ENCODE measurements around the gene CACNA2D3. TPM values are rescaled to one million over a fixed set of nuclear protein-coding genes. Genes with fewer than 3 reads are reported as not detected.

Gene CACNA2D3
- polyA plus RNA-seq, 1 donor (not counting 4 experiments of a cell fraction or from before 2014, with no cell fraction given), result 0.08 TPM

DNA sequence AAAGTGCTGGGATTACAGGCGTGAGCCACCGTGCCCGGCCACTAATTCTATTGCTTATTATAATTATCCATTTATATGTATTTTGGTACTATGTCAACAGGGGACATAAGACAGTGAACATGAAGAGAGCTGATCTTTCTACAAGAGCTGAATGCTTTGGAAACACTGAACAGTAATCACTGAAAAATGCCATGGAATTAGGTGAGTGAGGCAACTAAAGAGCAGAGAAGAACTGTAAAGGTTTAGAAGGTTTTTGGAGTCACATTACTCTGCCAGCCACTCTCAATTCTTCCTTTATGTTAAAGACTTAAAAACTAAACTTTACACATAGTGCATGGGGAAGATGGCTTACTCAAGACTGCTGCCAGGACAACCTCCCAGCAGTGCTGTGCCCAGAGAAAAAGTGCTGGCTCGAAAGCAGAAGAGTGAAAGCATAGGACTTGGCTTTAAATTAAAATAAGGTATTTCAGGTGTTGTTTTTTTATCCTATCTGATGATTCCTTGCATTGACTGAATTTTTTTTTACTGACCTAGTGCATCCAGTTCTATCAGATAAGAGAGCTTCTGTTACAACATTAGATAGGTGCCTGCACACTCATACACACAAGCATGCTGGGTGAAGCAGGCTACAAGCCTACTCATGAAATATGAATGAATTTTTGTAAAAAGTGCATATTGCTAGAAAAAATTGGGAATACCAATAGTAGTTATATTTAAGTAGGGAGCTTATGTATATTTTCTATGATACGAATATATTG lies 28.7 kb upstream of the CACNA2D3 start:
- DNase-seq (ENCODE audit: low read depth, low spot score), result no peak
- Histone ChIP-seq H3K36me3 (ENCODE audit: control insufficient read depth in 2 of 2, extremely low read depth in 1 of 2, insufficient read depth in 2 of 2, low read length in 2 of 2) (no peaks in the 10 kb centered on the region), H3K9ac (ENCODE audit: control insufficient read depth, extremely low read depth, insufficient read depth, low read length) (no peak overlapping the region), H2AFZ (ENCODE audit: control insufficient read depth, low read length) (no peak overlapping the region), H4K20me1 (ENCODE audit: control insufficient read depth, extremely low read depth, insufficient read depth, low read length) (no peaks in the 10 kb centered on the region), H3K27ac (ENCODE audit: control insufficient read depth, insufficient read depth, low read length) (no peak overlapping the region), H3K27me3 (ENCODE audit: control insufficient read depth, extremely low read depth, insufficient read depth, low read length) (no peaks in the 10 kb centered on the region), H3K79me2 (ENCODE audit: control insufficient read depth, insufficient read depth, low read length) (no peaks in the 10 kb centered on the region), H3K4me2 (ENCODE audit: control insufficient read depth, extremely low read depth, insufficient read depth, low read depth, low read length) (no peak overlapping the region), H3K9me3 (ENCODE audit: control insufficient read depth, low read depth, low read length) (no peaks in the 10 kb centered on the region), H3K4me3 (ENCODE audit: control insufficient read depth in 2 of 3, extremely low read depth in 1 of 3, insufficient read depth in 2 of 3, low read depth in 1 of 3, low read length in 3 of 3) (no peak overlapping the region), H3K4me1 (ENCODE audit: control insufficient read depth, extremely low read depth, insufficient read depth, low read length) (no peaks in the 10 kb centered on the region), H3K9me1 (ENCODE audit: control insufficient read depth, extremely low read depth, insufficient read depth, low read length) (no peaks in the 10 kb centered on the region)
- TF ChIP-seq, protein P1, sequence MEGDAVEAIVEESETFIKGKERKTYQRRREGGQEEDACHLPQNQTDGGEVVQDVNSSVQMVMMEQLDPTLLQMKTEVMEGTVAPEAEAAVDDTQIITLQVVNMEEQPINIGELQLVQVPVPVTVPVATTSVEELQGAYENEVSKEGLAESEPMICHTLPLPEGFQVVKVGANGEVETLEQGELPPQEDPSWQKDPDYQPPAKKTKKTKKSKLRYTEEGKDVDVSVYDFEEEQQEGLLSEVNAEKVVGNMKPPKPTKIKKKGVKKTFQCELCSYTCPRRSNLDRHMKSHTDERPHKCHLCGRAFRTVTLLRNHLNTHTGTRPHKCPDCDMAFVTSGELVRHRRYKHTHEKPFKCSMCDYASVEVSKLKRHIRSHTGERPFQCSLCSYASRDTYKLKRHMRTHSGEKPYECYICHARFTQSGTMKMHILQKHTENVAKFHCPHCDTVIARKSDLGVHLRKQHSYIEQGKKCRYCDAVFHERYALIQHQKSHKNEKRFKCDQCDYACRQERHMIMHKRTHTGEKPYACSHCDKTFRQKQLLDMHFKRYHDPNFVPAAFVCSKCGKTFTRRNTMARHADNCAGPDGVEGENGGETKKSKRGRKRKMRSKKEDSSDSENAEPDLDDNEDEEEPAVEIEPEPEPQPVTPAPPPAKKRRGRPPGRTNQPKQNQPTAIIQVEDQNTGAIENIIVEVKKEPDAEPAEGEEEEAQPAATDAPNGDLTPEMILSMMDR (optimal IDR thresholded peaks at IDR 0.05 in 1 of 3, IDR thresholded peaks at IDR 0.05 in 1 of 3, conservative IDR thresholded peaks at IDR 0.05 in 1 of 3; ENCODE audit: extremely low read depth in 1 of 3, insufficient read depth in 2 of 3, low read length in 3 of 3), result no peak
- TF ChIP-seq EZH2 (IDR thresholded peaks at IDR 0.05; ENCODE audit: low read length), result no peak
- no peak for FAIRE-seq
- dilution Hi-C loops (cut with MboI; ENCODE audit: extremely low pct_ligation_motif_present, low sequenced_read_pairs), result no loop called here

GRCh38 chr3:54094926-54095325 lies 27.4 kb upstream of the CACNA2D3 start:
- H3K36me3 ChIP-seq (ENCODE audit: control insufficient read depth in 2 of 2, extremely low read depth in 1 of 2, insufficient read depth in 2 of 2, low read length in 2 of 2), result no peaks in the 10 kb centered on the region
- TF ChIP-seq, protein P1 (optimal IDR thresholded peaks at IDR 0.05 in 1 of 3, IDR thresholded peaks at IDR 0.05 in 1 of 3, conservative IDR thresholded peaks at IDR 0.05 in 1 of 3; ENCODE audit: extremely low read depth in 1 of 3, insufficient read depth in 2 of 3, low read length in 3 of 3), result no peak
- no peak for TF ChIP-seq EZH2 (IDR thresholded peaks at IDR 0.05; ENCODE audit: low read length)
- H3K27ac ChIP-seq (ENCODE audit: control insufficient read depth, insufficient read depth, low read length), result no peak overlapping the region
- no peak overlapping the region for H3K4me2 ChIP-seq (ENCODE audit: control insufficient read depth, extremely low read depth, insufficient read depth, low read depth, low read length)
- no peak overlapping the region for H3K4me3 ChIP-seq (ENCODE audit: control insufficient read depth in 2 of 3, extremely low read depth in 1 of 3, insufficient read depth in 2 of 3, low read depth in 1 of 3, low read length in 3 of 3)
- H3K27me3 ChIP-seq (ENCODE audit: control insufficient read depth, extremely low read depth, insufficient read depth, low read length), result no peaks in the 10 kb centered on the region
- H3K9me1 ChIP-seq (ENCODE audit: control insufficient read depth, extremely low read depth, insufficient read depth, low read length), result no peaks in the 10 kb centered on the region
- no peaks in the 10 kb centered on the region for H3K4me1 ChIP-seq (ENCODE audit: control insufficient read depth, extremely low read depth, insufficient read depth, low read length)
- FAIRE-seq (no peak), DNase-seq (ENCODE audit: low read depth, low spot score) (no peak)
- no peaks in the 10 kb centered on the region for H3K79me2 ChIP-seq (ENCODE audit: control insufficient read depth, insufficient read depth, low read length)
- H4K20me1 ChIP-seq (ENCODE audit: control insufficient read depth, extremely low read depth, insufficient read depth, low read length), result no peaks in the 10 kb centered on the region
- dilution Hi-C loops (cut with MboI; ENCODE audit: extremely low pct_ligation_motif_present, low sequenced_read_pairs), result no loop called here
- H3K9me3 ChIP-seq (ENCODE audit: control insufficient read depth, low read depth, low read length), result no peaks in the 10 kb centered on the region
- H2AFZ ChIP-seq (ENCODE audit: control insufficient read depth, low read length), result no peak overlapping the region
- no peak overlapping the region for H3K9ac ChIP-seq (ENCODE audit: control insufficient read depth, extremely low read depth, insufficient read depth, low read length)
